SK-N-DZ (cell line): ENCODE data around the gene PADI4. TPM values are rescaled to one million over a fixed set of nuclear protein-coding genes. Genes with fewer than 3 reads are reported as not detected.
A peak's percentile ranks its signal among the peaks of the same experiment; 100 is the strongest.

Source experiments
- DNase-seq: peaks from one replicate; pipeline ENCODE4 v3.0.0-alpha.2; 2015; ENCODE audit warnings: low spot score
- polyA plus RNA-seq, 2 experiments: library from polyadenylated mRNA; depleted of rRNA; stranded (reverse); fragments of >200 nt; gene quantifications; 2 replicates each; pipeline ENCODE4 v1.2.3, GENCODE V29; 2014

PADI4 gene, protein sequence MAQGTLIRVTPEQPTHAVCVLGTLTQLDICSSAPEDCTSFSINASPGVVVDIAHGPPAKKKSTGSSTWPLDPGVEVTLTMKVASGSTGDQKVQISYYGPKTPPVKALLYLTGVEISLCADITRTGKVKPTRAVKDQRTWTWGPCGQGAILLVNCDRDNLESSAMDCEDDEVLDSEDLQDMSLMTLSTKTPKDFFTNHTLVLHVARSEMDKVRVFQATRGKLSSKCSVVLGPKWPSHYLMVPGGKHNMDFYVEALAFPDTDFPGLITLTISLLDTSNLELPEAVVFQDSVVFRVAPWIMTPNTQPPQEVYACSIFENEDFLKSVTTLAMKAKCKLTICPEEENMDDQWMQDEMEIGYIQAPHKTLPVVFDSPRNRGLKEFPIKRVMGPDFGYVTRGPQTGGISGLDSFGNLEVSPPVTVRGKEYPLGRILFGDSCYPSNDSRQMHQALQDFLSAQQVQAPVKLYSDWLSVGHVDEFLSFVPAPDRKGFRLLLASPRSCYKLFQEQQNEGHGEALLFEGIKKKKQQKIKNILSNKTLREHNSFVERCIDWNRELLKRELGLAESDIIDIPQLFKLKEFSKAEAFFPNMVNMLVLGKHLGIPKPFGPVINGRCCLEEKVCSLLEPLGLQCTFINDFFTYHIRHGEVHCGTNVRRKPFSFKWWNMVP
- polyA plus RNA-seq (2014; cell fraction: cytosol; rRNA removed) = not detected in 2 replicates
- polyA plus RNA-seq (2014; cell fraction: nucleus; rRNA removed) = not detected in 2 replicates

DNA sequence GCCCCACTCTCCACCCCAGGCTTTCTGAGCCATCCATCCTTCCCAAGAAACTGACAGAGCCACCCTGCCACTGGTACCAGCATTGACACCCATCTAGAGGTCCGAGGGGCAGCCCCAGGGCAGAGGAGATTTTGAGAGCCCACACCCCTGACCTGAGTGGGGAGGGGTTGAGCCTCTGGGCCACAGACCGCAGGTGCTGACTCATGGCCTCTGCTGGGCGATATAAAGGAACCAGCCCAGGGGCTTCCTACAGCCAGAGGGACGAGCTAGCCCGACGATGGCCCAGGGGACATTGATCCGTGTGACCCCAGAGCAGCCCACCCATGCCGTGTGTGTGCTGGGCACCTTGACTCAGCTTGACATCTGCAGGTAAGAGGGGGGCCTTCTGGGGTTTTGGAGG is at the start of gene PADI4:
Gene PADI4 (plus strand): TSS at position 252 of the 400 bp plus-strand sequence. CDS start 26 bp downstream, at position 278.
- DNase-seq = no peak

DNA sequence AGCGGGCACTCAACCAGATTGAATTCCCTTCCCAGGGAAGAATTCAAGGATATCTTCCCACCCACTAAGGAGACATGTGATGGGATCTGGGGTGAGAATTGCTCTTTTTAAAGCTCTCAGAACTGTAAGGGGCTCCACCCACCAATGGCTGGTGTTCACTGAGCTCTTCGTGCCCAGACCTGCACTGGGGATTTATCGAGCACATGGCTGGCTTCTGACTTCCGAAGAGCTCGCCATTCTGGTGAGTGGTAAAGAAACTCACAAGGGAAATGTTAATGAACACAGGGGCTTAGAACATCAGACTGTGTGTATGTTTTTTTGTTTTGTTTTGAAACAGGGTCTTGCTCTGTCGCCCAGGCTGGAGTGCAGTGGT is 49.3 kb upstream of the PADI4 start:
- DNase-seq = no peak

DNA sequence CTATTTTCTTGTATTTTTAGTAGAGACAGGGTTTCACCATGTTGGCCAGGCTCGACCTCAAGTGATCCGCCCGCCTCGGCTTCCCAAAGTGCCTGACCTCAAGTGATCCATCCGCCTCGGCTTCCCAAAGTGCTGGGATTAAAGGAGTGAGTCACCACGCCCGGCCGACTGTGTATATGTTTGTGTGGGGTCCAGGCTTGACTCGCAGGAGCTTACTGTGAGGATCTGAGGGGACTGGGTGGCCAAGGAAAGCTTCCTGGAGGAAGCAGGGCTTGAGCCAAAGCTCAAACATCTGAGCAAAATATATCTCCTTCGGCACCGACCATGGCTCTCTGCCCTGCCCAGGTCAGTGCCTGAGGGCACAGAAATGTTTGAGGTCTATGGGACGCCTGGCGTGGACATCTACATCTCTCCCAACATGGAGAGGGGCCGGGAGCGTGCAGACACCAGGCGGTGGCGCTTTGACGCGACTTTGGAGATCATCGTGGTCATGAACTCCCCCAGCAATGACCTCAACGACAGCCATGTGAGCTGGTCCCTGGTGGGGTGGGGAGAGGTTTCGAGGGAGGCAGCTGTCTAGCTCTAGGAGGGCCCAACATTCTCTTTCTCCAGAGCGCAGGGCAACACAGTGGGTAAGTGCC is 48.6 kb upstream of the PADI4 start:
- no peak for DNase-seq

DNA sequence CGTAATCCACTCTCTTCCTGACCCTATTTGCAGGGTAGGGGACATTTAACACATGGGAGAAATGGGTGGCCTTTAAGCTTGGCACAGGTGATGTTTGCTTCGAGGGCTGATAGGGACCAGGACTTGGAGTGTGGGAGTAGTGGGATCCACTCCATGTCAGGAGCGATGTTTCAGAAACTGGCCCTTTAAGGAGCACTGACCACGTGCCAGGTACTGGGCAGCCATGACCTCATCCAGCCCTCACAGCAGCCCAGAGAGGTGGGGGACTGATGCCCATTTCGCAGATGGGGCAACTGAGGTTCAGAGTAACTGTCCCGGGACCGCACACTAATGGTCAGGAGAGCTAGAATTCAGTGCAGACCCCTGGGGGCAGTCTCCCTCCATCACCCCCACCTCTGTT is 47.7 kb upstream of the PADI4 start:
- DNase-seq = no peak

DNA sequence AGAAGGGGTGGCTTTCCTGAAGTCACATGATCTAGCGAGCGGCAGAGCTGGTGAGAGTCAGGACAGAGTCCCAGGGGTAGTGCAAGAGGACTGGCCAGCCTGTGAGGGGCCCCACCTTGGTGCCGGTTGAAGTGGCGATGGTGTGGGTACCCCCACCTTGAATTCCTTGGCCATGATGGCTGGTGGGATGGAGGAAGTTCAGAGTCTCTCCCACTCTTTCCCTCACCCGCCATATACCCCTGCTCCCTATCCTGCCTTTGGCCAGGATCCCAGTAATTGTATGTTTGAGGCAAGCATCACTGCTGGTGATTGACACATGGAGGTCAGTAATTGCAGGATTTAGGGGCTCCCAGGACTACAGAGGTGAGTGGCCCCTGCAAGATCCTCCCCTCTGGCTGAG is 47.3 kb upstream of the PADI4 start:
- DNase-seq = no peak

DNA sequence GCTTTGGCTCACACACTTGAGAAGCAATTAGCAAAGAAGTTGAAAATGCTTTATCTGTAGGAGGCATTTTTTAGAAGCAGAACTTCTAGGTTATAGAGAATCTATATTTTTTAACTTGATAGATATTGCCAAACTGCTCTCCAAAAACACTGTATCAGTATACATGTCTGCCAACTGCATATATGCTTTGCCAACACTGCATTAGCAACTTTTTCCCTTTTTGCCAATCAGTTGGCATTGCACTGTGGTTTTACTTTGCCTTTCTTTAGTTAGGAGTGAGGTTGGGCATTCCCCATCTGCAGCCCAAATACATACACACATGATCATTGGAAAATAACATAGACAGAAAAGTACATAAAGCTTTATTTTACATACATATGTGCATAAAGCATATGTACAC is 44.1 kb upstream of the PADI4 start:
- DNase-seq = no peak

DNA sequence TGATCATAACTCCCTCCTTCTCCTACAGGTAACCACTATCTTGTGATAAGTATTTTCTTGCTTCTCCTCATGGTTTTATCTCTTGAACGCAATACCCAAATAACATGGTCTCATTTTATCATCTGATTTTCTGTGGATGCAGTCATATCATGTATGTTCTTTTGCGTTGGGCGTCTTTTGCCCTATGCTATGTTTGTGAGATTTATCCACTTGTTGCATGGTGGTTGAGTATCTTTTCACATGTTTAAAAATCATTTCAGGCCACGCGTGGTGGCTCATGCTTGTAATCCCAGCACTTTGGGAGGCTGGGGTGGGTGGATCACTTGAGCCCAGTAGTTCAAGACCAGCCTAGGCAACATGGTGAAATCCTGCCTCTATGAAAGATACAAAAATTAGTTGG is 43.5 kb upstream of the PADI4 start:
- DNase-seq = no peak

DNA sequence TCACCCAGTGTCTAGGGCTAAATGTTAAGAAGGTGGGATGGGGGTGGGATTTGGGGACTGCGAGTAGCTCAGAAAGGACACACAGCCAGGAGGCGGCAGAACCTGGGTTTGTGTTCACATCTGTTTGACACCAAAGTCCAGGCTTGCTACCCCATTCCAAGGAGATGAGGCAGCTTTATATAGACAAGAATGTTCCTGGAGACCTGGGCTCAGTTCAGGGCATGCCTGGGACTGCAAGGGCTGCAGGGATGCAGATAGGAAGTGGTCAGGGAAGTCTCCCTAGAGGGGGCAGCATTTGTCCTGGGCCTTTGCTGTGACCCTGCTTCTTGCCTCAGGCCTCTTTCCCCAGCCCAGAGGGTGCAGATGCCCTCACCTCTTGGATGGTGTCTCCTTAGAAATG is 42.8 kb upstream of the PADI4 start:
- no peak for DNase-seq

DNA sequence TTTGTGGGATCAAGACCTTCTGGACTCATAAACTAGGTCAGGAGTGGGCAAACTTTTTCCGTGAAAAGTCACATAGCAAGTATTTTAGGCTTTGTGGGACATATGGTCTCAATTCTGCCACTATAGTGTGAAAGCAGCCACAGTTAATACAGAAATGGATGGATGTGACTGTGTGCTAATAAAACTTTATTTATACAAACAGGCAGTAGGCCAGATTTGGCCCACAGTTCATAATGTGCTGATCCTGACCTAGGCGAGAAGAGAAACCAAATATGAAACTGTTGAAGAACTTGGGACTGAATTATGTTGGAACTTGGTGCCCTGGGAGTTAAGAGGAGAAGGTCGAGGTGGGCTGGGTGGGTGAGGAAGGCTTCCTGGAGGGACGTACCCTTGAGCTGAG is 42.0 kb upstream of the PADI4 start:
- no peak for DNase-seq

DNA sequence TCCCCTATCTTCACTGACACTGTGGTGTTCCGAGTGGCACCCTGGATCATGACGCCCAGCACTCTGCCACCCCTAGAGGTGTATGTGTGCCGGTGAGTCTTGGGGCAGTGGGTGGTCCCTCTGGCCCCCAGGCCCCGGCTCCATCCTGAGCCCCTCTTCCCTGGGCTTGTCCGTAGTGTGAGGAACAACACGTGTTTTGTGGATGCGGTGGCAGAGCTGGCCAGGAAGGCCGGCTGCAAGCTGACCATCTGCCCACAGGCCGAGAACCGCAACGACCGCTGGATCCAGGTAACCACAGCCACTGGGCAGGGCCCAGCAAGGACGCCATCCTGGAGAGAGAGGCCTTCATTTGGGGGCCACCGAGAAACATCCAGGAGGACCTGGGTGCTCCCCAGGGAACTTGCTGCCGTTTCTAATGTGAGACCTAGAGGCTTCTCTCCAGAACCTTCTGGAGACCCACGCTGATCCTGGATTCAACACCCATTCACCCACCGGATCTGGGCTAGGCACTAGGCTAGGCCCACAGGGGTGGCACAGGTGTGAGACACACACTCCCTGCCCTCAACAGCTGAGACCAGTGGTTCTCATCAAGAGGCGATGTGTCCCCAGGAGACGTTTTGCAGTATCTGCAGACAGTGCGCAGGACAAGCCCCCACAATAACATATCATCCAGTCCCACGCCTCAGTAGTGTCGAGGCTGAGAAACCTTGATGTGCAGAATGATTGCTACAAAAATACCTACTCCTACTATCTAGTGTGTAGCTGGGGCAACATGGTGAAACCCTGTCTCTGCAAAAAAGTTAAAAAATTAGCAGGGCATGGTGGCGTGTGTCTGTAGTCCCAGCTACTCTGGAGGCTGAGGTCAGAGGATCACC is 36.9 kb upstream of the PADI4 start:
- no peak for DNase-seq

DNA sequence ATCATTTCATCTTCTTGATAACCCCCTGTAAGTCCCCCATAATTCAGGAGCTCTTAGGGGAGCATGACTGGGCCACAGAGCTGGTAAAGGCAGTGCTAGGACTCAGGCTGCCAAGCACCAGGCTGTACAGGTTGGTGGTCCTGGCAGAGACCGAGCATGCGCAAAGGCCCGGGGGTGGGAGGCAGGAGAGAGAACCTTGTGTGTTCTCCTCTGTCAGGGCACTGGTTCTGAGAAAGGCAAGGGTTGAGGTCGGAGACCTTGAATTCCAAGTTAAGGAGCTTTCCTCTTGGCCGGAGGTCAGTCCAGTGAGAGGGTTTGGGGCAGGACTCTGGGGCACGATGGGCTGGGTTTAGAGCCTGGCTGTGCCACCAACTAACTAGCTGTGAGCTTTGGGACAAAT is 35.9 kb upstream of the PADI4 start:
- DNase-seq = no peak

DNA sequence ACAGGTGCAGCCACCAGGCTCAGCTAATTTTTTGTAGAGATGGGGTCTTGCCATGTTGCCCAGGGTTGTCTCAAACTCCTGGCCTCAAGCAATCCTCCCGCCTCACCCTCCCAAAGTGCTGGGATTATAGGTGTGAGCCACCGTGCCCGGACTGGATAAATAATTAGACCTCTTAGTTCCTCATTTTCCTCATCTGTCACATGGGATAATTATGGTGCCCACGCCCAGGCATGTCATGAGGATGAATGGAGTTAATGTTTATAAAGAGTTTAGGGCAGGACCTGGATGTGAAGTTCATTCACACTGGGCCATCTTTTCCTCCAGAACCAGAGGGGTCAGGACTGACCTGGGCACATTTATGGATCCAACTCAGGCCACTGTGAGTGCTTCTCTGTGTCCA is 35.4 kb upstream of the PADI4 start:
- no peak for DNase-seq

DNA sequence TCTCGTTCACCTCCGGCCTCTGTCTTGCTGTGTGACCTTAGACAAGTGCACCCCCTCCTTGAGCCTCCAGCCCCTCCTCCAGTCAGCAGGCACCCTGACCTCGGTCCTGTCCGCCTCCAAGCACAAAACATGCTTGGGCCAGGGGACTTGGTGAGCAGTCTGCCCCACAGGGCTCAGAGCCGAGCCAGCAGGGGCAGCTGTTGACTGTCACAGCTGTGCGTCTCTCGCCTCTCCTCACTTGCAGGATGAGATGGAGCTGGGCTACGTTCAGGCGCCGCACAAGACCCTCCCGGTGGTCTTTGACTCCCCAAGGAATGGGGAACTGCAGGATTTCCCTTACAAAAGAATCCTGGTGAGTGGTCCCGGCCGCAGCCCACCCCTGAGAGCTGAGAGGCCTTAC is 34.9 kb upstream of the PADI4 start:
- DNase-seq = no peak

DNA sequence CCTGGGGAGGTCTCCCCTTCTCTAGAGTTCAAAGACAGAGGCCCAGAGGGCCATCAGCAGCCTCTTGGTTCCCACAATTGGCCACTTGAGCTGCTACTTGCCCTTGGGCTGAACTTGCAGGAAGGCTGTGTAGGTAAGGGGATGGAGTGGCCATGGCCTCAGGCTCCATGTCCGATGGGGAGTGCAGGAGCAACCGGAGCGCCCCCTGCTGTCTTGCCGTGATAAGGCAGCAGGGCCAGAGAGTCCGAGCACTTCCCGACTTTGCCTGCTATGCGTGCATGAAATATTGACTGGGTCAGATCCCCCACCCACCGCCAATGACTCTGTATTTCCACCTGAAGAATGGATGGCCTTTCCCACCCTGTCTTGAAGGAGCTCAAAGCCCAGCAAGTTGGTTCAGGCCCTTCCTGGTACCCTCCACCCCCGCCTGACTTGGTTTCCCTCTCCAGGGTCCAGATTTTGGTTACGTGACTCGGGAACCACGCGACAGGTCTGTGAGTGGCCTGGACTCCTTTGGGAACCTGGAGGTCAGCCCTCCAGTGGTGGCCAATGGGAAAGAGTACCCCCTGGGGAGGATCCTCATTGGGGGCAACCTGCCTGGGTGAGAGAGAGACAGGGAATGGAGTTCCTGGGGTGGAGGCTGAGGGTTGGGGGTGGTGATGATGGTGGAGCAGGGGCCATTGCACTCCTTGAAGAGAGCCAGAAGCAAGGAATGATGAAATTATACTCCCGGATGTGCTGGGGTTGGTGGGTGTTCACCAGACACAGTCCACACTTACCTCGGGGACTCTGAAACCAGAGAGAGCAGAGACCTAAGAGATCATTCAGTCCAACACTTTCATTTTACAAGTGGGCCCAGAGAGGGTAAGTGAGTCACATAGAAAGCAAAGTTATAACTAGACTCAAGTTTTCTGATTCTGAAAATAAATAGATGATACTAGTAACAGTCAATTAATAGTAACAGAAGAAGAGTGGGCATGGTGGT is 33.5 kb upstream of the PADI4 start:
- DNase-seq = peak; percentile 6

DNA sequence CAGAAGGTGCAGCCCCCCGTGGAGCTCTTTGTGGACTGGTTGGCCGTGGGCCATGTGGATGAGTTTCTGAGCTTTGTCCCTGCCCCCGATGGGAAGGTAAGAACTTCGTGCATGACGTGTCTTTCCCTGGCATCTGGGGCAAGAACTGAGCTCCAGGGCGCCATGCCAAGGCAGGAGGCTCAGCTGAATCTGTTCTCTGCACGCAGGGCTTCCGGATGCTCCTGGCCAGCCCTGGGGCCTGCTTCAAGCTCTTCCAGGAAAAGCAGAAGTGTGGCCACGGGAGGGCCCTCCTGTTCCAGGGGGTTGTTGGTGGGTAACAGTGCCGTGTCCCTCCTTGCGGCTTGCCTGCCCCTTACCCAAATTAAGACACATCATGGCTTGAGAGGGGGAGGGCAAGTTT is 31.4 kb upstream of the PADI4 start:
- no peak for DNase-seq

DNA sequence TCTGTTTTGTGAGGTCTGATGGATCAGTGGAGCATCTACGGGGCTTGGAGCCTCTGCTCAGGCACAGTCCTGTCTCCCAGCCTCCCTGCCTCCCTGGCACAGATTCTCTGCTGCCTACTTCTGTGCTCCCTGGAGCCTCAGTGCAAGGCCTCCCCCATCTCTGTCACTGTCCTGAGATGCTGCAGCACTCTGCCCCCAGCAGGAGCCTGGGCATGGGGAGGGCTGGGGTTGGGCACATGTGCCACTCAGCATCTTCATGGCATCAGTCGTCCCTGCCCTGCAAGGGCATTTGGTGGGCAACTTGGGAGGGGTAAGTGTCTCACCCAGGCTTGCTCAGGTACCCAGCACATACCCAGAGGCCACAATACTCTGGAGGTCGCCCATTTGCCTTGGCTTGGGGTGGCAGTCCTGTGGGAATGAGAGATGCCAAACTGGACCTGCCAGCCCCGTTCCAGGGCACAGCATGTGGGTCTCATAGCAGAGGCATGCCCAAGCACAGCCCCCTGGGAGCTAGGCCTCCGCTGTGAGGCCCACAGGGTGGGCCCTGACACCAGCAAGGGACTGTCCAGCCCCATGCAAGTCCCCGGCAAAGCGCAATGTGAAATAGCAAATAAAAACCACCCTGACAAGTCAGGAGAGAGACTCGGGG is 30.4 kb upstream of the PADI4 start:
- DNase-seq = no peak

DNA sequence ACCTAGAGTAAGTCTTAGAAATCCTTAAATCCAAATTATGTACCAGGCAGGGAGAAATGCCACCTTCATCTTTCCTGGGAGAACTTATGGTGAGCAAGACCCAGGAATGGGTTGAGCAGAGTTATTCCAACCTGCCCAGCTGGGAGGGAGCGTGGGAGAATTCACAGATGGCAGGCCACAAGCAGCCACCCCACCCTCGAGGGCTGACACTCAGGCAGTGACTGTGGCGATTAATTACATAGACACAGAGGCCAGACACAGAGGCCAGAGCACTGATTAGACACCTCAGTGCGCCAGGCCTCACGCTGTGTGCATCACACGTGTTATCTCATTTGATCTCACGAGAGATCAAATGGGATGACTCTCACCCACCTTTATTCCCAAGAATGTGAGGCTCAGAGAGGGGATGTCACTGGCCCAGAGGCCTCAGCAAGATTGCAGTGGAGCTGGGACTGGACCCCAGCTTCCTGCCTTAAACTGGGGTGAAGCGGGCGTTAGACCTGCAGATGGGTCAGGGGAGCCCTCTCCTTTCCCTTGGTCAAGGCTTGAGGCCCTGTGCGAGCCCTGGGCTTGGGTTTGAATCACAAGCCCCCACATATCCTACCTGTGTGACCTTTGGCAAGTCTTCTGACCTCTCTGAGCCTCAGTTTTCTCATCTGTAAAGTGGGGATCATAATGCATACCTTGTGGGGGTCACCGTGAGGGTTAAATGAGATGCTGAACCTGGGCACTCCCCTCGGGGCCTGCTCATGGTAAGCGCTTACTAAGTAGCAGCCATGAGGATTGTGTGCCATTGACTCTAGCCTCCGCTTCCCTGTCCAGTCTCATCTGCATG is 28.8 kb upstream of the PADI4 start:
- no peak for DNase-seq

DNA sequence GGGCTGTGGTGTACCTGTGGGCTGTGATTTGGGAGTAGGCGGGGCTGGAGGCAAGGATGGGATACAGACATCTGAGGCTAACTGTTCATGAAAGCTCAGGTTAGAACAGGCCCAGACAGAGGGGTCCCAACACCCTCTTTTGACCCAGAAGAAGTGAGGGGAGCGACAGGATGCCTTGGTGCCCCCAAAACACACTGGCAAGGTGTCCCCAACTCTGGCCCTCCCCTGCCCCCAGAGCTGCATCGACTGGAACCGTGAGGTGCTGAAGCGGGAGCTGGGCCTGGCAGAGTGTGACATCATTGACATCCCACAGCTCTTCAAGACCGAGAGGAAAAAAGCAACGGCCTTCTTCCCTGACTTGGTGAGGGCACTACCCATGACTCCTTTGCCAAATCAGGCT is 27.6 kb upstream of the PADI4 start:
- no peak for DNase-seq

DNA sequence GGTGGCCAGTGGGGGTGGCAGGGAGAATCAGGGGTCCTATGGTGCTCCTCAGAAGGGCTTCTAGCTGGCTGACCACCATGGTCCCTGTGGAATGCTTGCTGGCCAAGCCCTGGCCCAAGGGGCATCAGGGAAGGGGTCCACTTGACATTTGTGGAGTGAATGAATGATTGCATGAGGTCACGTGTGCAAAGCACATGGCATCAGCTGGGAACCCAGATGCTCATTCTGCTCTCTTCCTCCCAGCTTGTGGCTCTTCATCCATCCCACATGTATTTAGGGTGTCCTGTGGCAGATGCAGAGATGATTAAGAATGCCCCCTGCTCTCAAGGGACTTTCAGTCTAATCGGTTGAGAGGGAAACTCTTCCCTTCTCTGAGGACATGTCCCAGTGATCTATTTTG is 27.1 kb upstream of the PADI4 start:
- no peak for DNase-seq
